Fibroblast of gingiva (primary cell): ENCODE results near the gene MCAT.
"Not testable (repeated sequence)": the region's sequence is repeated elsewhere in the genome, so short reads cannot be mapped to it uniquely, and the experiment has no call there.

Experiments used
- DNase-seq: peaks from one replicate; pipeline ENCODE4 v3.0.0-alpha.2; 2011; ENCODE audit warnings: low read depth

Gene MCAT

GRCh38 chr22:43153899-43154298, 10.7 kb upstream of the MCAT start:
- DNase-seq: no peak

- peak; percentile 77 for DNase-seq
Measured at GRCh38 chr22:43152357-43153071, 9.3 kb upstream of the MCAT start.

GRCh38 chr22:43152003-43152356, 8.8 kb upstream of the MCAT start:
- no peak for DNase-seq

DNA sequence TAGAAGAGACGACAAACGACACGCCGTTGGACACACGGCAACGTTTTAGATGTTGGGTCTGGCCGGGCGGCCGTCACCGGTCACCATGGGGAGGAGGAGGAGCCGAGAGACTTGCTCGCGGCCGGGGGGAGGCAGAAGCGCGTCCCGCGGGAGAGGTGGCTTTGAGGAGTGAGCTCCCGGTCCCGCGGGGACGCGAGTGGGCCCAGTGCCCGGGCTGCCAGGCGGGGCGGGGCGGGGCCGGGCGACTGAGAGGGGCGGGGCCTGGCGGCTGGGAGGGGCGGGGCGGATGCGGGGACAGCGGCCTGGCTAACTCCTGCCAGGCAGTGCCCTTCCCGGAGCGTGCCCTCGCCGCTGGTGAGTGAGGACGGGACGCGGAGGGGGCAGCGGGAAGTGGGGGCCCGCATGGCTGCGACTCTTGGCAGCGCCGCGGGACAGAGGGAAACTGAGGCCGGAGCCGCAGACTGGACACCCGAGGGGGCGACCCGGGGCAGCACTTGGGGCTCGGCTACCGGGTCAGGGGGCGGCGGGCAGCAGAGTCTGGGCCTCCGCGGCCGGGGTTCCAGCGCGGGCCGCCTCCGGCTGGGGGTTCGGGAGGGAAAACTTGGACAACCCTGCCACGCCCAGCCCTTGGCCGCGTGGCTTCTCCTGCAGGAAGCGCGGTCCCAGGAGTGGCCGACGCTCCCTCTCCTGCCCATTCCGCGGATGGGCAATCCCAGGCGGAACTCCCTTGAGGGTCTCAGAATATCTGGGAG, 8.2 kb upstream of the MCAT start, which contains the start of gene TSPO:
TSPO (plus strand) TSS at position 309 of the 752 bp plus-strand sequence. CDS start 7,680 bp downstream, outside the sequence.
- peak; percentile 64 for DNase-seq

- DNase-seq: no peak
Measured at GRCh38 chr22:43150731-43151206, 7.6 kb upstream of the MCAT start.

DNA sequence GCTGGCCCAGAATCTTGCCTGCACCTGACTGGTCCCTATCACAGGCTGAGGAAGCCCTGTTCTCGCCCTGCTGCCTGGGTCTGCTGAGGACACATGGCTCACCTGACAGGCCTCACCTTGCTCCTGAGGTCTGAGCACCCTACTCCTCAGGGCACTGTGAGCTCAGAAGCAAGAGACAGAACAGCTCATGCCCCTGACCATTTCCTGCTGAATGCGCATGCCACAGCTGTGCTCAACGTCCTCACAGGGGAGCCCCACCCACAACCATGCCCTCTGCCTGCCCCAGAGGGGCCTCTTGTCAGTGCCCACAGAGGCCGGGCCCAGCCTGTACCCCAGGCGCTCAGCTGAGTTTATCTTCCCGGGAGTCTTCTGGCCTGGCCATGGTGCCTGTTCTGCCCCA, 5.4 kb upstream of the MCAT start:
- DNase-seq: no peak

GRCh38 chr22:43147821-43148220, 4.6 kb upstream of the MCAT start:
- no peak for DNase-seq

DNA sequence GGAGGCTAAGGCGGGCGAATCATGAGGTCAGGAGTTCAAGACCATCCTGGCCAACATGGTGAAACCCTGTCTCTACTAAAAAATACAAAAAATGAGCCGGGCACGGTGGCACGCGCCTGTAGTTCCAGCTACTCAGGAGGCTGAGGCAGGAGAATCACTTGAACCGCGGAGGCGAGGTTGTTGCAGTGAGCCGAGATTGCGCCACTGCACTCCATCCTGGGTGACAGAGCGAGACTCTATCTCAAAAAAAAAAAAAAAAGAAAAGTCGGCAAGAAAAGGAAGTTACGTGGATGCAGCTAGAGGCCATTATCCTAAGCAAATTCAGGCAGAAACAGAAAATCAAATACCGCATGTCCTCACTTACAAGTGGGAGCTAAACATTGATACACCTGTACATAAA, 3.1 kb upstream of the MCAT start:
- DNase-seq: not testable (repeated sequence)

GRCh38 chr22:43145371-43145770, 2.2 kb upstream of the MCAT start:
- DNase-seq: not testable (repeated sequence)

GRCh38 chr22:43144949-43145348, 1.8 kb upstream of the MCAT start:
- no peak for DNase-seq

DNA sequence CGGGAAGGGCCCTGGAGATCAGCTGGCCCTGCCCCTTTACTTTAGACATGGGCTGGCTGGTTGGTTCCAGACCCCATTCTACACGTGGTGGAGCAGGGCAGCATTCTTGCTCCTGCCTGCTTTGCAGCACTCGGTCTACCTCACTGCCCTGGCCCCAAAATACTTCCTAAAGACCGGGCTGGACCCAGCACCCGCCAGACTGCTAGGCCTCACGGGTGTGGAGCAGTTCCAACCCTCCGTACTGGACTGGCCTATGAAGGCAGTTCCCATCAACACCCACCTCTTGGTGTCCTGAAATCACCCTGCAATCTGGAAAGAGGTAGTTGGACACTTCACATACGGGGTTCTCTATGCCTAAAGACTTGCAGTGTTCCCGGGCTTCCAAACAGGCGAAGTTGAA, 6.4 kb downstream of the MCAT start:
- DNase-seq: no peak

DNA sequence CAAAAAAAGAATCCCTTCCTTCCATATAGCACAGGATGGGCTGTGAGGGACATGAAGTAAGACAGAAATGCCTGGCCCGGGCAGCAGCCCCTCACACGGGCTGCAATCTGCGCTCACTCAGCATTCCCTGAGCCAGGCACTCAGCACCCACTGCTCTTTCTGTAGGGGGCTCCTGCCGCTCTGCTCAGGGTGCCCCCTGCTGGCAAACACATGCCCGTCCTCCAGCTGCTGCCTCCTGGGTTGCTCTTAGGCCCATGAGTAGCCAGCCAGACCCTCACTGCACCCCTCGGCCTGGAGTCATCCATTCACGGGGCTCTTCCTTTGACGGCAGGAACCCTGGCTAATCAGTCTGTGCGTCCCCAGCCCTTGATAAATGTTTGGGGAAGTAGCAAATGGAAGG, 6.9 kb downstream of the MCAT start:
- DNase-seq: no peak

DNA sequence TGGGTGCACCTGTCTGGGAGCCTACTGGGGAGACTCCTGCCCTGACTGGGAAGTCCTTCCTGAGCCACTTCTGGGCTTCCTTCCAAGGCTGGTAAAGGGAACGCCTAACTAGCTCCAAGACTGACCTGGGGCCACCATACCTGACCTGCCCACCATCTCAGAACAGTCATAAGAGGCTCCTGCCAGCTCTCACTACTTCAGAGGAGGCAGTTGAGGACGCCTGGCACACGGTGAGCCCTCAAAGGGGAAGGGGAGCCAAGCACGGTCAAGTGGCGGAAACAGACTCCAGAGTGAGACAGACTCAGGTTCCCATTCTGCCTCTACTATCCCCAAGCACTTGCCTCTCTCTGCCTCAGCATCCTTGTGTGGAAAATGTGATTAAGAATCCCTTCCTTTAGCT, 7.6 kb downstream of the MCAT start:
- DNase-seq: no peak

DNA sequence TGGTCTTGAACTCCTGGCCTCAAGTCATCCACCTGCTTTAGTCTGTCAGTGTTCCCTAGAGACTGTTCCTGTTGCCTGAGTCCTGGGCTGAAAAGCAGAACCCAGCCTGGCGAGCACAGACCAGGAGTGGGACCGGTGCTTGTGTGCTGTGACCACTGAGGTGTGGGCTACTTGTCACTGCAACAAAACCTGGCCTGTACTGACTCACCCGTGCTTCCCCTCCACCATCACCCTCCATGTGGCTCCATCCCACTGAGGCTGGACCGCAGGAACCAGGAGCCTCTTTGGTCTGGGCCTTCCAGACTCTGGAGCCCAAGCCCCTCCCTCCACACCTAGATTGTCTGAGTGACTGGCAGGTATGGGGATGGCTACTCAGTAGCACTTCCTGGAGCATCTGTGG, 8.6 kb downstream of the MCAT start:
- DNase-seq: no peak

DNA sequence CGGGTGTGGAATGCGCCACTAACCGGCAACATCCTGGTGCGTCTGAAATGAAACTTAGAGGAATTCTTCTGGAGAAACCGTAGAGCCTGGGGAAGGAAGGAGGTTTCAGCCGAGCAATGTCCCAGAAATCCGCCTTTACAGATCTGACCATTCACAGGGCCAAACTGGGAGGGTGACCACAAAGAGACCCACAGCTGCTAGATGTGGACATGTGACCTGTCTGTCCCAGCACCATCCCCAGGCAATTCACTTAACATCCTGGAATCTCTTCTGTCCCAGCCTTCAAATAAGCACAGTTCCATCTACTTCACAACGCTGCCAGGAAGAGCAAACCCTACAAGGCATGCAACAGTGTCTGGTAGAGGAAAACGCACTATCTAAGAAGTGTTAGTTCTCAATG, 9.8 kb downstream of the MCAT start:
- DNase-seq: no peak

- DNase-seq: no peak
Measured at GRCh38 chr22:43131773-43132501, 11.3 kb downstream of the MCAT start.

DNA sequence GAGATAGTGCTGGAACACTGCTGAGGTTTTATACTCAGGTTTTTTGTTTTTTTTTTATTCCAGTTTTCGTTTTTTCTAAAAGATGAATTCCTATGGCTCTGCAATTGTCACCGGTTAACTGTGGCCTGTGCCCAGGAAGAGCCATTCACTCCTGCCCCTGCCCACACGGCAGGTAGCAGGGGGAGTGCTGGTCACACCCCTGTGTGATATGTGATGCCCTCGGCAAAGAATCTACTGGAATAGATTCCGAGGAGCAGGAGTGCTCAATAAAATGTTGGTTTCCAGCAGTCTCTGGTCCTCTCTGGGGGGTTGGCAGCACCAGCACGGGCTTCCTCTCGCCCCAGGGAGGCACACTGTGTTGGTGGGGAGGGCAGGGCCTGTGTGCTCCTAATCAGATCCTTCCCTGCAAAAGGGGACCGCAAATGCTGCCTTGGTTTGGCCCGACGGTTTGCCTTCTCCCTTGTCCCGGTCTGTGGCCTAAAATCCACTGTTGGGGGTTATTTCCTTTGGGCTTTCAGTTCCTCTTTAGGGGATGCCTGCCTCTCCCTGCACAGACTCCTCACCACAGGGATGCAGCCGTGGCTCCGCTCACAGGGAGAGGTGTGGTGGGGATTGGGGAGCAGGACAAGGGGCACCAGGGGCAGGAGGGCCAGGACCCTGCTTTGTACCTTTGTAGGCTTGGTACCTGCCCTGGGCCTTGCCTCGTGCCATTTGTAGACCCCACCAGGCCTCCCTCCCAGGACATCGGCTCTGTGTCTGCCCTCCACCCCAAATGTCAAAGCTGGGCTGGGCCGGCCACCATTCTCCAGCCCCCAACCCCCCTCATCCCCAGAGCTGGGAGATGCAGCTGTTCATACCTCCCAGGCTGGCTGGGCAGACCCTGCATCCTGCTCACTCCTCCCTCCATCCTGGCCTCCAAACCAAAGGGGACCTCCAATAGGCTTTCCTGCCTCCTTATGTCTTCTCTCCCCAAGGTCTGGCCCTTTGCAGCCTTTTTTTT, 13.5 kb downstream of the MCAT start:
- DNase-seq: no peak

GRCh38 chr22:43128928-43129424, 14.2 kb downstream of the MCAT start:
- DNase-seq: no peak

DNA sequence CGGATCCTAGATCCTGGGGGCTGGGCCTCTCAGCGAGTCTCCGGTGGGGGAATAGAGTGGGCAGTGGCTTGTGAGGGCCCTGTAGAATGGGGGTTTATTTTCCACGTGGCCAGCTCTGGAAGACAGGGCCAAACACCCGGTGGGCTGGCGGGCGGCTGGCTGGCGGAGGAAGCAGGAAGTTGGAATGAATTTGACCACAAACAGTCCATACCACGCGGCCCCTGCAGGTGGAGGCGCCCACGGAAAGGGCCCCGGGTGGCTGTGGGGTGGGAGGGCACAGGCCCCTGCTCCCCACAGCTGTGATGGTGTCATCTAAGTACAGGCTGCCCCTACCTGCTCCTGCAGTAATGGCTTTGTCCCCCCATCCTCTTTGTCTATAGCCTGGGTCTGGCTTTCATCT, 15.1 kb downstream of the MCAT start:
- DNase-seq: no peak

DNA sequence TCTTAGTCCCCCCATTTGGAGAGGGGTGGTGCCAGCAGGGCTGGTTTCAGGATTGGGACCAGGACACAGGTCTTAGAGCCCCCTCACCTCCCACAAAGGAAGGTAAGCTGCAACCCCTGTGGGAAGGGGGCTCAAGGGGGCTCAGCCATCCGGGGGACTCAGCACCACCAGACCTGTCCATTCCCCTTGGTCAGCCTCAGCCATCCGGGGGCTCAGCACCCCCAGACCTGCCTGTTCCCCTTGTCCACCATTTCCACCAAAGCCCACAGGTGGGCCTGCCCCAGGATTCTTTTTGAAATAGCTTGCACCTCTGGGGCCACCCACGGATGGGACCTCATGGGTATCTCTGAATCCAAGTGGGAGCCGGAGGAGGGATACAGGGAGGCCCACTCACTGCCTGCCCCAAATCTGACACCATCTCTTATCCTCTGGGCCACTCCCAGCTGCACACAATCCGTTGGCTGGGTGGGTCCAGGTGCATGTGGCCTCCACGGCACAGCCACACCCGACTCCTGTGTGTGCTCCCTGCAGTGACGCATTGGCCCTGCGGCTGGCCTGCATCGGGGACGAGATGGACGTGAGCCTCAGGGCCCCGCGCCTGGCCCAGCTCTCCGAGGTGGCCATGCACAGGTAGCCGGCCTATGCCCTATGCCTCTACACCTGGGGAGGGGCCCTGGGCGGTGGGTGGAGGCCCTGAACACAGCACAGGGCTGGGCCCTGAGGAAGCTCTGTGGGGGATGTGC, 15.9 kb downstream of the MCAT start:
- no peak for DNase-seq
